ENCODE results near the gene SIX4. TPM values are rescaled to one million over a fixed set of nuclear protein-coding genes. Genes with fewer than 3 reads are reported as not detected.

The SIX4 gene
- total and polyA plus RNA-seq, 2 donors (not counting 1 experiment from before 2014, with no cell fraction given) = 9.1 to 18.3 TPM

- TF ChIP-seq EZH2 (IDR thresholded peaks at IDR 0.05; ENCODE audit: low read length, missing control alignments) = no peak
- no peak for TF ChIP-seq CTCF (conservative IDR thresholded peaks at IDR 0.05 in 1 of 2, IDR thresholded peaks at IDR 0.05 in 1 of 2; ENCODE audit: low read depth in 1 of 2, low read length in 2 of 2)
Measured at GRCh38 chr14:60710494-60710893, 13.7 kb downstream of the SIX4 start.

GRCh38 chr14:60707858-60708257 is 16.3 kb downstream of the SIX4 start:
- no peaks in the 10 kb centered on the region for H3K79me2 ChIP-seq (ENCODE audit: control insufficient read depth, insufficient read depth, low read length)
- H3K36me3 ChIP-seq (ENCODE audit: control insufficient read depth, insufficient read depth, low read length) = peaks cover 2% of the 10 kb centered on the region
- no peak overlapping the region for H3K27ac ChIP-seq (ENCODE audit: insufficient read depth, low read length)
- H3K4me1 ChIP-seq (ENCODE audit: control insufficient read depth, extremely low read depth, insufficient read depth, low read length) = no peaks in the 10 kb centered on the region
- no peak for TF ChIP-seq CTCF (conservative IDR thresholded peaks at IDR 0.05 in 1 of 2, IDR thresholded peaks at IDR 0.05 in 1 of 2; ENCODE audit: low read depth in 1 of 2, low read length in 2 of 2)
- TF ChIP-seq EZH2 (IDR thresholded peaks at IDR 0.05; ENCODE audit: low read length, missing control alignments) = no peak
- H3K4me3 ChIP-seq (replicated peaks in 1 of 4; ENCODE audit: control extremely low read depth in 1 of 4, insufficient read depth in 1 of 4, low read depth in 3 of 4, low read length in 4 of 4) = no peak overlapping the region
- no peaks in the 10 kb centered on the region for H3K27me3 ChIP-seq (ENCODE audit: control insufficient read depth, insufficient read depth, low read length)
- no peak overlapping the region for H3K9ac ChIP-seq (ENCODE audit: insufficient read depth, low read length)
- DNase-seq (ENCODE audit: low read depth in 2 of 2) = no peak
- no peaks in the 10 kb centered on the region for H4K20me1 ChIP-seq (ENCODE audit: control insufficient read depth, extremely low read depth, insufficient read depth, low read length)
- H2AFZ ChIP-seq (ENCODE audit: low read length) = no peak overlapping the region
- no peaks in the 10 kb centered on the region for H3K9me3 ChIP-seq (ENCODE audit: control insufficient read depth, insufficient read depth, low read depth, low read length)
- H3K4me2 ChIP-seq (ENCODE audit: extremely low read depth, insufficient read depth, low read length) = no peak overlapping the region

More at GRCh38 chr14:60710494-60710893, 13.7 kb downstream of the SIX4 start:
- no peaks in the 10 kb centered on the region for H4K20me1 ChIP-seq (ENCODE audit: control insufficient read depth, extremely low read depth, insufficient read depth, low read length)
- H3K27ac ChIP-seq (ENCODE audit: insufficient read depth, low read length) = no peak overlapping the region
- H3K9me3 ChIP-seq (ENCODE audit: control insufficient read depth, insufficient read depth, low read depth, low read length) = no peaks in the 10 kb centered on the region
- no peaks in the 10 kb centered on the region for H3K4me1 ChIP-seq (ENCODE audit: control insufficient read depth, extremely low read depth, insufficient read depth, low read length)
- H3K27me3 ChIP-seq (ENCODE audit: control insufficient read depth, insufficient read depth, low read length) = no peaks in the 10 kb centered on the region
- H3K4me3 ChIP-seq (replicated peaks in 1 of 4; ENCODE audit: control extremely low read depth in 1 of 4, insufficient read depth in 1 of 4, low read depth in 3 of 4, low read length in 4 of 4) = no peak overlapping the region
- no peaks in the 10 kb centered on the region for H3K79me2 ChIP-seq (ENCODE audit: control insufficient read depth, insufficient read depth, low read length)
- no peak overlapping the region for H3K9ac ChIP-seq (ENCODE audit: insufficient read depth, low read length)
- no peak overlapping the region for H3K4me2 ChIP-seq (ENCODE audit: extremely low read depth, insufficient read depth, low read length)
- H3K36me3 ChIP-seq (ENCODE audit: control insufficient read depth, insufficient read depth, low read length) = peaks cover 6% of the 10 kb centered on the region
- no peak overlapping the region for H2AFZ ChIP-seq (ENCODE audit: low read length)
- no peak for DNase-seq (ENCODE audit: low read depth in 2 of 2)

- Histone ChIP-seq H3K9me3 (ENCODE audit: control insufficient read depth, insufficient read depth, low read depth, low read length) (no peaks in the 10 kb centered on the region), H3K79me2 (ENCODE audit: control insufficient read depth, insufficient read depth, low read length) (no peaks in the 10 kb centered on the region), H4K20me1 (ENCODE audit: control insufficient read depth, extremely low read depth, insufficient read depth, low read length) (no peaks in the 10 kb centered on the region), H2AFZ (ENCODE audit: low read length) (no peak overlapping the region), H3K36me3 (ENCODE audit: control insufficient read depth, insufficient read depth, low read length) (no peaks in the 10 kb centered on the region), H3K9ac (ENCODE audit: insufficient read depth, low read length) (no peak overlapping the region), H3K4me1 (ENCODE audit: control insufficient read depth, extremely low read depth, insufficient read depth, low read length) (no peaks in the 10 kb centered on the region), H3K4me2 (ENCODE audit: extremely low read depth, insufficient read depth, low read length) (no peak overlapping the region), H3K27ac (ENCODE audit: insufficient read depth, low read length) (no peak overlapping the region), H3K4me3 (replicated peaks in 1 of 4; ENCODE audit: control extremely low read depth in 1 of 4, insufficient read depth in 1 of 4, low read depth in 3 of 4, low read length in 4 of 4) (no peak overlapping the region), H3K27me3 (ENCODE audit: control insufficient read depth, insufficient read depth, low read length) (no peaks in the 10 kb centered on the region)
- TF ChIP-seq CTCF (conservative IDR thresholded peaks at IDR 0.05 in 1 of 2, IDR thresholded peaks at IDR 0.05 in 1 of 2; ENCODE audit: low read depth in 1 of 2, low read length in 2 of 2) = no peak
- TF ChIP-seq EZH2 (IDR thresholded peaks at IDR 0.05; ENCODE audit: low read length, missing control alignments) = no peak
- DNase-seq (ENCODE audit: low read depth in 2 of 2) = no peak
Measured at GRCh38 chr14:60705100-60705499, 19.1 kb downstream of the SIX4 start.
